Measurements from ENCODE around the gene EYS. TPM values are rescaled to one million over a fixed set of nuclear protein-coding genes. Genes with fewer than 3 reads are reported as not detected.

Gene EYS
- total RNA-seq, 1 experiment from 2014 or later: not detected

- no peak for DNase-seq
- H3K4me3 ChIP-seq: no peak overlapping the region
- H3K27me3 ChIP-seq: no peaks in the 10 kb centered on the region
- H3K9me3 ChIP-seq (replicated peaks): no peaks in the 10 kb centered on the region
- H3K27ac ChIP-seq: no peak overlapping the region
- no peaks in the 10 kb centered on the region for H3K4me1 ChIP-seq
- no peaks in the 10 kb centered on the region for H3K36me3 ChIP-seq
Observed at GRCh38 chr6:65161661-65162060, 545.4 kb downstream of the EYS start.

- Histone ChIP-seq H3K36me3 (no peaks in the 10 kb centered on the region), H3K4me3 (no peak overlapping the region), H3K27me3 (no peaks in the 10 kb centered on the region), H3K27ac (no peak overlapping the region), H3K9me3 (replicated peaks) (no peaks in the 10 kb centered on the region), H3K4me1 (no peaks in the 10 kb centered on the region)
- DNase-seq: no peak
Observed at GRCh38 chr6:65157025-65157424, 550.0 kb downstream of the EYS start.

GRCh38 chr6:65155083-65155482 lies 551.9 kb downstream of the EYS start:
- H3K4me1 ChIP-seq: no peaks in the 10 kb centered on the region
- H3K36me3 ChIP-seq: no peaks in the 10 kb centered on the region
- H3K4me3 ChIP-seq: no peak overlapping the region
- H3K9me3 ChIP-seq (replicated peaks): no peaks in the 10 kb centered on the region; the same call in 1 of the 2 replicates
- no peak overlapping the region for H3K27ac ChIP-seq
- no peaks in the 10 kb centered on the region for H3K27me3 ChIP-seq
- no peak for DNase-seq

GRCh38 chr6:65149841-65150240 lies 557.2 kb downstream of the EYS start:
- H3K4me1 ChIP-seq: no peaks in the 10 kb centered on the region
- no peaks in the 10 kb centered on the region for H3K36me3 ChIP-seq
- no peaks in the 10 kb centered on the region; the same call in 1 of the 2 replicates for H3K9me3 ChIP-seq (replicated peaks)
- H3K27ac ChIP-seq: no peak overlapping the region
- no peak overlapping the region for H3K4me3 ChIP-seq
- H3K27me3 ChIP-seq: no peaks in the 10 kb centered on the region
- no peak for DNase-seq

- Histone ChIP-seq H3K27me3 (no peaks in the 10 kb centered on the region), H3K9me3 (replicated peaks) (no peaks in the 10 kb centered on the region; the same call in 1 of the 2 replicates), H3K36me3 (no peaks in the 10 kb centered on the region), H3K4me1 (no peaks in the 10 kb centered on the region), H3K27ac (no peak overlapping the region), H3K4me3 (no peak overlapping the region)
- no peak for DNase-seq
Observed at GRCh38 chr6:65148839-65149238, 558.2 kb downstream of the EYS start.

GRCh38 chr6:65135567-65135966 lies 571.5 kb downstream of the EYS start:
- Histone ChIP-seq H3K27me3 (no peaks in the 10 kb centered on the region), H3K4me3 (no peak overlapping the region), H3K9me3 (replicated peaks) (no peaks in the 10 kb centered on the region), H3K4me1 (no peaks in the 10 kb centered on the region), H3K27ac (no peak overlapping the region), H3K36me3 (no peaks in the 10 kb centered on the region)
- no peak for DNase-seq

GRCh38 chr6:65126667-65127066 lies 580.4 kb downstream of the EYS start:
- no peaks in the 10 kb centered on the region for H3K27me3 ChIP-seq
- H3K4me1 ChIP-seq: no peaks in the 10 kb centered on the region
- no peaks in the 10 kb centered on the region for H3K36me3 ChIP-seq
- H3K4me3 ChIP-seq: no peak overlapping the region
- no peak for DNase-seq
- no peaks in the 10 kb centered on the region for H3K9me3 ChIP-seq (replicated peaks)
- no peak overlapping the region for H3K27ac ChIP-seq

GRCh38 chr6:65123521-65123920 lies 583.5 kb downstream of the EYS start:
- no peak overlapping the region for H3K4me3 ChIP-seq
- H3K9me3 ChIP-seq (replicated peaks): no peaks in the 10 kb centered on the region
- no peak for DNase-seq
- H3K27ac ChIP-seq: no peak overlapping the region
- H3K4me1 ChIP-seq: no peaks in the 10 kb centered on the region
- H3K27me3 ChIP-seq: no peaks in the 10 kb centered on the region
- H3K36me3 ChIP-seq: no peaks in the 10 kb centered on the region

GRCh38 chr6:65117817-65118409 lies 589.1 kb downstream of the EYS start:
- Histone ChIP-seq H3K4me3 (no peak overlapping the region), H3K27me3 (no peaks in the 10 kb centered on the region), H3K4me1 (no peaks in the 10 kb centered on the region), H3K36me3 (no peaks in the 10 kb centered on the region), H3K9me3 (replicated peaks) (no peaks in the 10 kb centered on the region), H3K27ac (no peak overlapping the region)
- DNase-seq: no peak

GRCh38 chr6:65116326-65116725 lies 590.7 kb downstream of the EYS start:
- Histone ChIP-seq H3K9me3 (replicated peaks) (no peaks in the 10 kb centered on the region), H3K27me3 (no peaks in the 10 kb centered on the region)

GRCh38 chr6:65113581-65113980 lies 593.4 kb downstream of the EYS start:
- H3K27me3 ChIP-seq: no peaks in the 10 kb centered on the region
- H3K4me3 ChIP-seq: no peak overlapping the region
- H3K9me3 ChIP-seq (replicated peaks): no peaks in the 10 kb centered on the region
- no peak overlapping the region for H3K27ac ChIP-seq
- no peak for DNase-seq
- no peaks in the 10 kb centered on the region for H3K36me3 ChIP-seq
- no peaks in the 10 kb centered on the region for H3K4me1 ChIP-seq

More at GRCh38 chr6:65116326-65116725, 590.7 kb downstream of the EYS start:
- Histone ChIP-seq H3K4me1 (no peaks in the 10 kb centered on the region), H3K27ac (no peak overlapping the region), H3K36me3 (no peaks in the 10 kb centered on the region), H3K4me3 (no peak overlapping the region)
- no peak for DNase-seq

GRCh38 chr6:65112435-65112834 lies 594.6 kb downstream of the EYS start:
- H3K27me3 ChIP-seq: no peaks in the 10 kb centered on the region
- no peaks in the 10 kb centered on the region for H3K4me1 ChIP-seq
- H3K36me3 ChIP-seq: no peaks in the 10 kb centered on the region
- no peak for DNase-seq
- H3K4me3 ChIP-seq: no peak overlapping the region
- no peaks in the 10 kb centered on the region for H3K9me3 ChIP-seq (replicated peaks)
- H3K27ac ChIP-seq: no peak overlapping the region

- Histone ChIP-seq H3K27me3 (no peaks in the 10 kb centered on the region), H3K9me3 (replicated peaks) (no peaks in the 10 kb centered on the region), H3K36me3 (no peaks in the 10 kb centered on the region), H3K4me3 (no peak overlapping the region), H3K4me1 (no peaks in the 10 kb centered on the region), H3K27ac (no peak overlapping the region)
- DNase-seq: no peak
Observed at GRCh38 chr6:65110031-65110430, 597.0 kb downstream of the EYS start.

- no peak for DNase-seq
- Histone ChIP-seq H3K27ac (no peak overlapping the region), H3K36me3 (no peaks in the 10 kb centered on the region), H3K9me3 (replicated peaks) (no peaks in the 10 kb centered on the region), H3K27me3 (no peaks in the 10 kb centered on the region), H3K4me1 (no peaks in the 10 kb centered on the region), H3K4me3 (no peak overlapping the region)
Observed at GRCh38 chr6:65098349-65098748, 608.7 kb downstream of the EYS start.

GRCh38 chr6:65091561-65091960 lies 615.5 kb downstream of the EYS start:
- H3K4me3 ChIP-seq: no peak overlapping the region
- no peak overlapping the region for H3K27ac ChIP-seq
- H3K4me1 ChIP-seq: no peaks in the 10 kb centered on the region
- H3K36me3 ChIP-seq: no peaks in the 10 kb centered on the region
- no peak for DNase-seq
- no peaks in the 10 kb centered on the region for H3K27me3 ChIP-seq
- H3K9me3 ChIP-seq (replicated peaks): no peaks in the 10 kb centered on the region

GRCh38 chr6:65088575-65088974 lies 618.5 kb downstream of the EYS start:
- no peak overlapping the region for H3K4me3 ChIP-seq
- no peak overlapping the region for H3K27ac ChIP-seq
- H3K4me1 ChIP-seq: no peaks in the 10 kb centered on the region
- DNase-seq: no peak
- H3K27me3 ChIP-seq: no peaks in the 10 kb centered on the region
- no peaks in the 10 kb centered on the region for H3K9me3 ChIP-seq (replicated peaks)
- H3K36me3 ChIP-seq: no peaks in the 10 kb centered on the region

Measured in SJCRH30 (cell line).